Measurements from ENCODE around the gene GP1BA. TPM values are rescaled to one million over a fixed set of nuclear protein-coding genes. Genes with fewer than 3 reads are reported as not detected.

Gene GP1BA
- polyA plus RNA-seq, 1 donor from 2014 or later, result not detected

- H3K79me2 ChIP-seq (replicated peaks; ENCODE audit: insufficient read depth, low read length), result no peaks in the 10 kb centered on the region
- no peaks in the 10 kb centered on the region for H4K20me1 ChIP-seq (ENCODE audit: insufficient read depth)
- H3K9me2 ChIP-seq (ENCODE audit: insufficient read depth, low read length), result no peaks in the 10 kb centered on the region
- H3K27me3 ChIP-seq (ENCODE audit: insufficient read depth, low read depth, low read length), result no peaks in the 10 kb centered on the region
- no peaks in the 10 kb centered on the region for H3F3A ChIP-seq (ENCODE audit: insufficient read depth, low read length, poor library complexity, severe bottlenecking)
- no peak overlapping the region for H2AFZ ChIP-seq (ENCODE audit: low read depth, low read length)
- H3K9me3 ChIP-seq (ENCODE audit: low read length), result no peaks in the 10 kb centered on the region
- no peak overlapping the region for H3K27ac ChIP-seq (ENCODE audit: low read length)
- TF ChIP-seq EZH2 (IDR thresholded peaks at IDR 0.05; ENCODE audit: borderline replicate concordance, insufficient read depth, low read length, poor library complexity, severe bottlenecking) (no peak), TAF1 (IDR thresholded peaks at IDR 0.05; ENCODE audit: low read depth) (no peak), EP300 (conservative IDR thresholded peaks at IDR 0.05; ENCODE audit: poor library complexity, severe bottlenecking) (no peak)
- no peak overlapping the region for H3K4me2 ChIP-seq (ENCODE audit: low read length)
- H3K36me3 ChIP-seq (ENCODE audit: insufficient read depth, low read length), result no peaks in the 10 kb centered on the region
- H3K9ac ChIP-seq (ENCODE audit: low read length), result no peak overlapping the region
- no peak overlapping the region for H3K4me3 ChIP-seq (ENCODE audit: low read length)
Measured at GRCh38 chr17:4898927-4899326, 33.1 kb upstream of the GP1BA start.

- Histone ChIP-seq H3K9me2 (ENCODE audit: insufficient read depth, low read length) (no peaks in the 10 kb centered on the region), H3K9ac (ENCODE audit: low read length) (no peak within 1 kb of the TSS), H3K4me2 (ENCODE audit: low read length) (no peak within 1 kb of the TSS), H3K27ac (ENCODE audit: low read length) (no peak within 1 kb of the TSS), H3K36me3 (ENCODE audit: insufficient read depth, low read length) (no peaks in the 10 kb centered on the region), H3F3A (ENCODE audit: insufficient read depth, low read length, poor library complexity, severe bottlenecking) (no peaks in the 10 kb centered on the region), H3K9me3 (ENCODE audit: low read length) (no peaks in the 10 kb centered on the region), H2AFZ (ENCODE audit: low read depth, low read length) (no peak within 1 kb of the TSS), H3K4me3 (ENCODE audit: low read length) (no peak within 1 kb of the TSS), H4K20me1 (ENCODE audit: insufficient read depth) (no peaks in the 10 kb centered on the region), H3K27me3 (ENCODE audit: insufficient read depth, low read depth, low read length) (no peaks in the 10 kb centered on the region), H3K79me2 (replicated peaks; ENCODE audit: insufficient read depth, low read length) (no peaks in the 10 kb centered on the region)
- TF ChIP-seq POLR2AphosphoS5 (IDR thresholded peaks at IDR 0.05) (no peak), EP300 (conservative IDR thresholded peaks at IDR 0.05; ENCODE audit: poor library complexity, severe bottlenecking) (no peak), MXI1 (conservative IDR thresholded peaks at IDR 0.05; ENCODE audit: poor library complexity, severe bottlenecking) (no peak), TAF1 (IDR thresholded peaks at IDR 0.05; ENCODE audit: low read depth) (no peak), REST (IDR thresholded peaks at IDR 0.05; ENCODE audit: borderline replicate concordance) (no peak), RAD21 (conservative IDR thresholded peaks at IDR 0.05) (no peak), CTCF (IDR thresholded peaks at IDR 0.05; ENCODE audit: poor library complexity, severe bottlenecking) (no peak), EZH2 (IDR thresholded peaks at IDR 0.05; ENCODE audit: borderline replicate concordance, insufficient read depth, low read length, poor library complexity, severe bottlenecking) (no peak), SMC3 (conservative IDR thresholded peaks at IDR 0.05; ENCODE audit: poor library complexity) (no peak)
Measured at GRCh38 chr17:4899341-4900230, 32.5 kb upstream of the GP1BA start, which contains the start of gene C17orf107. TSS of gene C17orf107 (plus strand) at chr17:4899536. CDS start at chr17:4899763, 227 bp downstream.
